GM18520 (cell line): ENCODE measurements around the gene LRRC8D.

Experiments
- ATAC-seq: cut with Tn5 transposase; IDR thresholded peaks from one replicate; pipeline ENCODE4 v1.9.1; 2021; ENCODE audit not compliant: unreplicated experiment

LRRC8D gene

DNA sequence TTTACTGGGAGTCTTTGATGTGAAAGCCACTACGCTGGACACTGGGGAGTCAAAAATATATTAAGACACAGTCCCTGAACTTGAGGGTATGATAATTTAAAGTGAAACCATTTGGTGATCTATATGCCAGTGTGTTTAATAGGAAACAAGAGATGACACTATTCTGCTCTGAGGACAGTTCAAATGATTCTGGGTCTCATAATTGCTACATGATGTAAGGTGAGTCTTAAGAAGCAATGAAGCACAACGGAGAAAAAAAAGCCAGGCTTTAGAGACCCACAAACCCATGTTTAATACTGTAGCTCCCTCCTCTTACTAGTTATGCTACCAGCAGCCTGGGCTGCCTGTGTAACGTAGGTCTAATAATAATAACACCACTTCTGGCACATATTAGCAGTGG lies 14.2 kb upstream of the LRRC8D start:
- ATAC-seq, result no peak

DNA sequence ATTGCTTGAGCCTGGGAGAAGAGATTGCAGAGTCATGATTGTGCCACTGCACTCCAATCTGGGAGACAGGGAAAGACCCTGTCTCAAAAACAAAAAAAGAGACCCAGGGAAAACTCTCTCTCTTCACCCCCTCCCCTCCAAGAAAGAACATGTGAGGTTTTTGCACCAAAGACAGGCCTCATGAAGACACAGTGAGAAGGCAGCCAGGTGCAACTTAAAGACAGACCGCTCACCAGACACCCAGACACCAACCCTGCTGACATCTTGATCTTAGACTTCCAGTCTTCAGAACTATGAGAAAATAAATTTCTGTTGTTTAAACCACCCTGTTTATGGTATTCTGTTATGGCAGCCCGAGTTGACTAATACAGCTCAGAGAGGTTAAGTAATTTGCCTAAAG lies 13.3 kb upstream of the LRRC8D start:
- ATAC-seq, result no peak

DNA sequence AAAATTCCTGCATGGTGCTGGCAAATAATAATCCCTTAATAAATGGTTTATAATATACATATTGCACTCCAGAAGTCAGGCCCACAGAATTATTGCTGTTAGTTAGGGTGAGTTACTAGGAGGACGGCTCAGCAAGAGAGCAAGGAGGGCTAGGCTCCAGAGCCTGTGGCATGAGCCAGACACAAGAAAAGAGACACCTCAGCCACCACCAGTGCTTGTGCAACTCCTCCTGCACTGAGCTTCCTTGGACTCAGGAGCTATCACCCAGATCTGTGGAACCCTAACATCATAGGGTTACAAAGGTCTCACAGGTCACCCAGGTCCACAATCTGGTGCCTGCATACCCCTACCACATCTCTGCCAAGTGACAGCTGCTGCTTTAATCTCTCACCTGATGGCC lies 12.8 kb upstream of the LRRC8D start:
- no peak for ATAC-seq

DNA sequence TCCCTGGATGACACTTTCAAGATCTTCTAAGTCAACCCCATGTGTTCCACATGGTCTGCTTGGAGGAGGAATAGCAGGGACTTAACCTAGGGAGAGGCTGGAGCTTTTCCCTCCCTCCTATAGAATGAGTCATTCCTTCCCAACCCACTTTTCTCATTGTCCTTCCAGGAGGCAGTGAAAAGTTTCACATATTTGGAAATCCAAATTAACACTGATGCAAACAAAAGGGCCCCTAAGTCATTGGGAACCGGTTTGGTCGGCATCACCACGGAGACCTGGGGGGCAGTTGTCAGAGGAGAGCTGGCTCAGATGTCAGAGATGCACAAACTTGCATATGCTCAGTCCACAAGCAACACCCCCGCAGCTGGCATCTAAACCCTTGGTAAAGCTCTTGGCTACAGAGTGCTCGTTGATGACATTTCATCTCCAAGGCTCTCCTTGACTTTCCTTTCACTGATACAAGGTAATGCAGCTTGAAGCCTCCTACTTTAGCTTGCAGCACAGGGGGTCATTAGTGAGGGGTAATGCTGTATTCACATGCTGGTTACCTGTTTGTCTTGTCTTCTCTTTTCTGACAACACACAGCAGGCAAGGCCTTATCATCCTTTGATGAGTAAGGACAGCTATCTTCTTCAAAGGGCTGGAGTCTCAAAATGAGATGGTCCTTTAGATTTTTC lies 12.3 kb upstream of the LRRC8D start:
- ATAC-seq, result no peak

DNA sequence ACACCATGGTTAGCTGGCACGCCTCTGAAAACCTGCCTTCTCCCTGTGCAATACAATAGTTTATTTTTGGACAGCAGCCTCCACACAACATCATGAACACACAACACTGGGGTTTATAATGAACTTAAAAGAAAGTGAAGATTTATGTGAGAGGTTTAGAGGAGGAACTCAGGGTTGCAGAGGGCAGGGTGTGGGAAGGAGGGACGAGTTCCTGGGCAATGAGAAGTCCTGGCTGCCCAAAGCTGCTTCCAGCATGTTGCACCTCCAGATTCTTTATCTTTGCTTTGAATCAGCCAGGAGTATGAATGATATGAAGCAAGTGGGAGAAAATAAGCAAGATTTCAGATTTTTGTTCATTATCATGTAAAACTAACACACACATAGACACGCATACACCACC lies 11.3 kb upstream of the LRRC8D start:
- ATAC-seq, result no peak

DNA sequence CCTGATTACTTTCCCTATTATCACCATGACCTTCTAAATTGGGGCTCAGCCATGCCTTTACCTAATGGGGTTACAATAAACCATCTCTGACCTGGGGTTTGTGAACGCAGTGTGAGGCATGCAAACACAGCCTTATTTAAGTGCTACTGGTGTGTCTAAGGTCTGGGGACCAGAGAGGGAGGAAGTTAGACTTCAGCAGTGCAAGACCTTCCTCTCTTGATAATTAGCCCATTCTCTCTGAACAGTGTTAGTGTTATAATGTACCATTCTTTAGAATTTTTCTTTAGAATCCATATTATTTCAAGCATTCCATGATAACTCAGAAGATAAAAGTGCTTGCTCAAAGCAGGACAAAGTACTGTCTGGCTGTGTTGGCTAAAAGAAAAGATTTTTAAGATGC lies 10.5 kb upstream of the LRRC8D start:
- ATAC-seq, result no peak

DNA sequence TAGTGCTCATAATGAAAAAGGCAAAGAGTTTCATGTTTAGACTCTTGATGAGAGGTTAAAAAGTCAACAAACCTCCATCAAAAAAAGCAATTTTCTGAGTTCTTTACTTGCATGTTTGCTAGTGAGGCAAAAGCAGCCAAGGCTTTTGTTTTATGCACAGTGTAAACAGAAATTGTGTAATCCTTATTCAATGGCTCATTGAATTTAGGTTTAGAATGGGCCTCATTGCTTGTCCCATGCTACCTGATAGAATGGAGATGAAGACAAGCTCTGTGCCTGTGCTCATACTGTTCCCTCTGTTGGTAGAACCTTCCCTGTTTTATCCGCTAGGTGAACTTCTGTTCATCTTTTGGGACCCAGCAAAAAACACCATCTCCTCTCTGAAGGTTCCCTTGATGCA lies 10.0 kb upstream of the LRRC8D start:
- no peak for ATAC-seq

DNA sequence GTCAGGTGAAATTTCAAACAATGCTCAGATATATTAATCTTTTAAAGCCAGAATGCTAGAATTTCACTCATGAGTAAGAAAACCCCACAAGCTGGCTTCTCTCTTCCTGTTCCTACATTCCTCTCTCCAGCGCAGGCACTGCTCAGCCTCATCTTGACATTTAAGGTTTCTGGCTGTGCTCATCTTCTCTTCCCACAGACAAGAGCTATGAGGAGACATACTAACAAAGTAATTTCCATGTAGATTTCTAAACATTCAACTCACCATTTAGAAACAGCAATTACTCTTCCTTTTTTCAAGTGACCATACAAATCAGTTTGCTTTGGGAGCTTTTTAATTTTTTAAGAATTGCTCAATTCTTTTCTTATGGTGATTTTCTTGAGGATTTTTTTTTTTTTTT lies 7.8 kb upstream of the LRRC8D start:
- ATAC-seq, result no peak

DNA sequence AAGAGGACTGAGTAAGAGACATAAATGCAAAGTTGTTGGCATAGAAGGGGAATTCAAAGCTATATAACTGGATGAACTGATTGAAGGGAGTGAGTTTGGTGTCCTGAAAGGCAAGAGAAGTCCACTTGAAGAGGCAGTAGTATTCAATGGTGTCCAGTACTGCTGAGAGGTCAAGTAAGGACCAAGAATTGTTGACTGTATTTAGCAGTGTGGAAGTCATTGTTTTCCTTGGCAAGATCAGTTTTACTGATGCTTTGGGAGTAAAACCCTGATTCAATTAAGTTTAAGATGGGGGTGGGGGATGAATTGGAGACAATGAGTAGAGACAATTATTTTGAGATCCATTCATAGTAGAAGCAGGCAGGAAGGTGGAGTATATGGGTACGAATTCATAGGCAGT lies 5.8 kb upstream of the LRRC8D start:
- ATAC-seq, result no peak

DNA sequence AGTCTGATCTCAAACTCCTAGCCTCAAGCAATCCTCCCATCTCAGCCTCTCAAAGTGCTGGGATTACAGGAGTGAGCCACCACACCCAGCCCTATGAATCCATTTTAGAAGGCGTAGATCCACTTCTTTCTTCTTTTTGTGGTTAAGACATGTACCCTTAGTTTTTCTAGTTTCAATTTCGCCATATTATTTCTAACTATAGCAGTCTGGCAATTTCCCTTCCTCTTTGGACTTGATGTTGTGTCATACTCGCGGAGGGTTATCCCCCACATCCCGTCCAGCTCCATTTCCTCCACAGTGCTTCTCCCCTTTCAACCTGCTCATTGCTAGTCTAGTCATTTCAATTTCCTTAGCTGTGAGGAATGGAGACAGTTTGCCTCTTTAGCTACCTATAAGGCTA lies 5.2 kb upstream of the LRRC8D start:
- ATAC-seq, result no peak

DNA sequence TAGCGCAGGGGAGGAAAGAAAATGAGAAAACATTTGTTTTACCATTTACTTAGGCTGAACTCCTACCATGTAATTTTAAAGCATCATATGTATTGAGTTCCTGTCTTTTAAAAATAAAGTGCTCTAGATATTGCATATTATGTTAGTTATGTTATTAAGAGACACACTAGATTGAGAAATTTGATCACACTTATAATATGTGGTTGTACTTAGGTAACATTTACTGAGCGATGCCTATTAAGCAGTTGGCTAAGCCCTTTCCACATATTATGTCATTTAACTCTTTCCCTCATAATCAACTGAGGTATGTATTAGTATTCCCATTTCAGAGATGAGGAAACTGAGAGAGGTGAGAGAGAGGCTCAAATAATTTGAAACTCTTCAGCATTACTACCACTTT lies 4.5 kb upstream of the LRRC8D start:
- ATAC-seq, result no peak

DNA sequence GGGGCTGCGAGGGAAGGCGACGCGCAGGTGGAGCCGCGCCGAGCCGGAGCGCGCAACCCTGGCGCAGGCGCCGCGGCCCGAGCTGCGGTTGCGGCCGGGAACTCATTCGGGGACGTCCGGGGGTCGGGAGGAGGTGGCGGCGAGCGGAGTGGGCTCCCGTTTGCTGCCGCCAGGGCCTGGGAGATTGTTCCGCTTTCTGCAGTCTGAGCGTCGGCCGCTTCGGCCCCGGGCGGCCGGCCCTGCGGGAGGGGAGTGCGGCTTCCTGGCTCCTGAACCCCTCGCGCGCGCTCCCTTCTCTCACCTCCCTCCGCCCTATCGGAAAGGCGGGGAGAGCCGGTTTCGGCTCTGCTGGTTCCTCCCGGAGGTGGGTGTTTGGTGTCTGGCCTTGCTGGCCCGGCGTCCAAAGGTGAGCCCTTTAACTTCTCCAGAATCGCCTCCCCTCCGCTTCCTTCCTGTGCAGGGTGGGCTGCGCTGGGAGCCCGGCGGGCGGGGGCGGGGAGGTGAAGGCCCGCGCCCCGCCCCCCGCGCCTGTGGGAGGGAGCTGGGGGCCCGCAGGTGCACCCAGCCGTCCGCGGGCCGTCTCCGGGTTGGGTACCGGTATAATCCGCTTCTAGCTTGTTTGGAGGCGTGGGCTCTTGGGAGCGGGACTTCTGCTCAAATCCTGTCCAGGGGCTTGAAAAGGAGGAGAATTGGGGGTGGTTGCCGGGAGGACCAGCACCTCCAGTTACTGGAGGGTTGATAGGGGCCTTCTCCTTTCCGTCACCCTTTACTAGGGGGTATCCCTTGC lies 683 bp downstream of the LRRC8D start:
- peak; percentile 38 for ATAC-seq

DNA sequence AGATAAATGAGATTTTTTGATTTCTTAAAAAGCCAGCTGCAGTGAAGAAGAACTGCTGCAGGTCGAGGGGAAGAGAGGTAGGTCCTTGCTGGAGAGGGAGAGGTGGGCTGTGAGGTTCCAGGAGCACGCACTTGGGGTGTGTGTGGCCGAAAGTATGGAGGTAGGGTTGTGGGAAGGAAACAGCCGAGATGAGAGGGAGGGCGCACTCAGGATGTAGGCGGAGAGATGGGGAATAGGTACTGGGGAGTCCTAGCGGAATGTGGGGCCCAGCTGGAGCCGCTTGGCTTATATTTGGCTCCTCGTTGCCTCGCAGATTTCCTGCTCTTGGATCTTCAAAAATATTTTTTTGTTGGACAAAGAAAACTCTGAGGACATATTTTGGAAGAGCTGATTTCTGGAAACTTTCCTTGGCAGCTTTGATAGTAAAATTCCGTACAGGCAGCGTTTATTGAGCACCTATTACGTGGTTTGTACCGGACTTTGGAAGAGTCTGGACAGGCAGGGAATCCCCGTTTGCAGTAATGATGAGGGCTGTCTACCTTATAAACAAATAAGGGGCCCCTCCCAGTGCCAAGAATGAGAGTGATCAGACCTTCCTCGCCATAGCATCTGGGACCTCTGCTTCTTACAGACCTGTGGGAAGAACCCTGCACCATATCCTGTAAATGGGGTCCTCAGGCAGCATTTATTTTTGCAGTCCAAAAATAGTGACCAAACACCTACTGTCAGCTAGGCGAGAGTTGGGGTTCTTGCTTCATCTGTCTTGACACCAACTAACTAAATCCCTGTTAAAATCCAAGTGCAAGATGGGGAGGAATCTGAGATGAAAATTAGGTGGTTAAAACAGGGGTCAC lies 1.5 kb downstream of the LRRC8D start:
- ATAC-seq, result no peak

DNA sequence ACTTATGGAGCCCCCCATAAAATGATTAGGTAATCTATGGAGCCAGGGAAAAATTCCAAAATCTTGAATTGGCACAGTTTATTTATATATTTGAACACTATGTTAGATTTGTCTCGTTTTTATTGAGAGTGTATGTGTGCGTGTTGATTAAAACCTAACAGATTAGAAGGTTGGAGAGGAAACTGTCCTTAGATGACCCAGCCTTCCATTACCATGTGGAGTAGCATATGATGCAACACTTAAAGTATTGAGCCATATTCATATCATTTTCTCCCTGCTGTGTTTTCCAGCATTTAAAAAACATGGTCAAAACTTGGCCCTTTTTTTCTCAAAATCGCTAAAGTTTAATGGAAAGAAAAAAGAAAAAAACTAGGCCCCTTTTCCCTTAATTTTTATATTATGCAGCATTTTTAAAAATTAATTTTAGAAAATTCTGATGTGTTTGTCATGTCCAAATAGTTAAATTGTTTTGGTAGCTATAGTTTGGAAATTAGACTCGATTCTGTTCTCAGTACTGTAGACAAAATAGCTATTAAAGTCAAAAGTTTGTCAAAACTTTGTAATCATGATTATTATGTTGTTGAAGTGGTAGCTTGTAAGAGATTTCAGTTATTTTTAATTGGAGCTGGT lies 2.3 kb downstream of the LRRC8D start:
- no peak for ATAC-seq

DNA sequence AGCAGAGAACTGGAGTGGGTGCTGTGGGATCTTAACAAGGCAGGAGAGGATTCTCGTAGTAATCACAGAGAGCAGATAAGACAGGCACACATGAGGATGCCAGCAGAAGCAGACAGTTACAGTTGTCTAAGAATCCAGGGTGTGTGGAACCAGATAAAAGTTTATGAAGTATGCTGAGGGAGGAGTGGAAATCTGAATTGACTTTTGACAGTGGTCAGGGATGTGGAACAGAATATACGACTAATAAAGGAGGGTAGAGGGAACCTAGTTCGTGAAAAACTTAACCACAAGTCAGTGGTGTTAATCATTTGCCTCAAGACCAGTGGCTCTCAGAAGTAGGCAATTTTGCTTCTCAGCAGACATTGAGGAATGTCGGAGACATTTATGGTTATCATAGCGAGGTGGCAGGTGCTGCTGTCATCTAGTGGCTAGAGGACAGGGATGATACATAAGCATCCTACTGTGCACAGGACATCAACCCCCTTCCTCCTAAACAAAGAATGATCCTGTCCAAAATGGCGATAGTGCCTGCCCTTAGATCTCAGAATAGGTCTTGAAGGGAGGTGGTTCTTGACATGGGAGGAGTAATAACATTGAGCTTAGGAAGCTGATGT lies 3.0 kb downstream of the LRRC8D start:
- no peak for ATAC-seq

DNA sequence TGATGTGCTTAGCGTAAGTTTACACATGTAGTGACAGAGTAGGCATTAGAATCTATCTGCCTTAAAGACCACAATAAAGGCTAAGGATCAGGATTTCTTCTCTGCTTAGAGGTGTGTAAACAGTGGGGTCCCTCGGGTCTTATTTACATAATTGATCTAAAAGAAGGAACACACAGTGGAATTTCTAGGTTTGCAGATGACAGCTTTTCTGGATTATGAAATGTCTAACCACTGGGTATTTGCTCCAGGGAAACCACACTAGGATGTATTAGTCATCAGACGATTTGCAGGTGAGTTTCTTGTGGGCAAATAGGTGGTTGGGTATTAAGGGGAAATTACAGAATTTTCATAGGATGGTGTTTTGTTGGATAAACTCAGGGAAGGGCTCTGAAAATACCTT lies 5.8 kb downstream of the LRRC8D start:
- no peak for ATAC-seq

DNA sequence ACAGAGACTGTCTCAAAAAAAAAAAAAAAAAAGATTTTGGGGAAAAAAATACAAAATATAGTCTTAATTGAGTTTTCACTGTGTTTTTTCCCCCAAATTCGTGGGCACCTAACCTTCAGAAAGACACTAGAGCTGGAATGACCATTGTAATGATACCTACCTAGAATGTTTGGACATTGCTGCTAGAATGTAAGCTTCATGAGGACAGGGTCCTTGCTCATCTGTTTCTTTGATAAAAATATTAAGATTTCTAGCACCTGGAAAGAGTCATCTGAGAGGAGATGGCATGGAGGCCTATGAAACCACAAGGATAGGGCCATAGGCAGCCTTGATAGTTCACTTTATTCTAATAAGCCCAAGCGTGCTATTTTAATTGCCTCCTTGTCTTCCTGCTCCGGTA lies 6.5 kb downstream of the LRRC8D start:
- ATAC-seq, result no peak

DNA sequence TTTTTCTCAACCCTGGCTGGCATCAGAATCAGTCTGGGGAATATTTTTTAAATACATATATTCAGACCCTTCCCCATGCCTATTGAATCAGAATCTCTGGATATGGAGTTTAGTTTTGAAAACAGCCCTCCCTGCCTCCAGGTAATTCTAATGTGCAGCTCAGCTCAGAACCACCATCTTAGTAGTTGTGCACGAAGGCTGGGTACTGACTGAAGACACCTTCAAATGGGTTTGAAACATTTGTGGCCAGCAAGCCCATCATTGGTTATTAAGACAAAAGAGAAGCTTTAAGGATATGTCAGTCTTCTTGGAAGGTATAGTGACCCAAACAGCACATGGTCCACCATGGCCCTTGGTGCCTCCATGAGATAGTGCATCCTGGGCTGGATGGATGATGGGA lies 7.1 kb downstream of the LRRC8D start:
- no peak for ATAC-seq

DNA sequence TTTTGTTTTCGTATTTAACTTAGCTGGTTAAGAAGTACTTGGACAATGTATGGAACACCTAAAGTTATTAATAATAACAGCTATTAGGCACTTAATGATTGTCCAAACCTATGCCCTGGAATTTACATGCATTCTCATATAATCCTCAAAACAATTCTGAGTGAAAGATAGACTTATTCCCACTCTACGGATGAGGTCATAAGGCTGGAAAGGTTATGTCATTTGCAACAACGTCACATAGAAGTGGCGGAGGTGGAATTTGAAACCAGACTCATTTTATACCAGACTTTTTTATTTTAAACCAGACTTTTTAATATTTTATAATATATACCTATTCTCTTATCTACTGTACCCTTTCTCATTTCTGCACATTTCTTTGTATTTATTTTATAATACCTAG lies 8.4 kb downstream of the LRRC8D start:
- ATAC-seq, result no peak

DNA sequence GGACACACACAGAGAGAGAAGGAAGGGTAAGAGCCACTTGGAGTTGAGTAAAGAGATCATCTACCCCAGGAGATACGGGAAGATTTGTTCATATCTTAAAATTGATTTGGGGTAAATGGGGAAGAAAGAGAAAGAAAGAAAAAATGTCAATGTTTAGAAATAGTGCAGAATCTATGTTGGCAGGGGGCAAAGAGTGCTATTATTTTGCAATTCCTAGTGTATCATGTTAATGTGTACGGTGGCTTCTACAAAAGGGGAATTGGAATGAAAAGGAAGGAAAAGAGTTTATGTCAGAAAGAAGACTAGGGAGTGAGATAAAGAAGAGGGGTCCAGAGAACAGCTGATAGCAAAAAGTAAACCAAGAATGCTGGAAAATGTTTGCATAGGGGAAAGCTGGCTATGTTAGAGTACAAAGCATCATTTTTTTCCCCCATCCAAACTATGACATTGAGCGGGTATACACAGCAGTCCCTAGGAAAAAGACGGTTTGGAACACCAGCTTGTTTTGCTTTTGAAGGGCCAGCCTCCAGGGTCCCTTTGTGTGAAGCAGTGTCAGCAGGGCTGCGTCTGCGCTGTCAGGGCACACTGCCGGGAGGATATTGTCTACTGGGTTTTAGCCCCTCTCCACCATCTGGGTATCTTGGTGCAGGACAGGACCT lies 10.8 kb downstream of the LRRC8D start:
- ATAC-seq, result no peak
